HG02840 (cell line): ENCODE results near the gene TMEM161A.

Experiments used
- ATAC-seq: cut with Tn5 transposase; IDR thresholded peaks from one replicate; pipeline ENCODE4 v1.9.1; 2021; ENCODE audit warnings: mild to moderate bottlenecking, moderate library complexity, moderate number of reproducible peaks; ENCODE audit not compliant: unreplicated experiment, low FRiP score

Gene TMEM161A

DNA sequence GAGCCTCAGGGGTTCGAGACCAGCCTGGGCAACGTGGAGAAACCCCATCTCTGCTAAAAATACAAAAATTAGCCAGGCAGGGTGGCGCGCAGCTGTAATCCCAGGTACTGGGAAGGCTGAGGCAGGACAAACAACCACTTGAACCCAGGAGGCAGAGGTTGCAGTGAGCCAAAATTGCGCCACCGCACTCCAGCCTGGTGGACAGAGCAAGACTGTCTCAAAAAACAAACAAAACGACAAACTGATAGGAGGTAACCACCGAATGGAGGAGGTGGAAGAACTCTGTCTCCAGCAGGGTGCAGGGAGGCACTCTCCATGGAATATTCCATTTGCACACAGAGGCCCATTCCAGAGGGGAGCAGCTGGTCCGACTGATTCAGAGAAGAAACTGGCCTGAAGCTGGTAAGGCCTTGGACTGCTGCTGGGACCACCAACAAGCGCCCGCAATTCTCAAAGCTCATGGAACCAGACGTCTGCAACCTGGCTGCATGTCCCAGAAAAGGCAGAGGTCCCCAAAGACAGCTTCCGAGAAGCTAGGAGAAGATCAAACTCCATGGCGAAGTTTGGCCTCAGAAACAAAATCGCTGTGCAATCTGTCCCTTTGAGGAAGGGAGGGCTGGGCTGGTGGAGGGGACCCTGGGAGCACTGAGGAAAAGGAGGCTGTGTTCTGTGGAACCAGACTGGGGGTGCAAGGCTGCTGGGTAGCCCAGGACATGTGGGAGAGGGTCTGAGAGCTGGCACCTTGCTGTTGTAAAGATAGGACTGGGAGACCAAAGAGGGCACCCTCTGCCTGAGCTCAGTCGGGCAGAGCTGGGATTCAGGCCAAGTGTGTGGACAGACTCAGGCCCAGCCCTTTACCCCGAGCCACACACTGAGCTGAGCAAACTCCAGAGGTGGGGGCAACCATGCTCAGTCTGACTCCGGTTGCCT lies 39.3 kb downstream of the TMEM161A start:
- ATAC-seq = no peak

- no peak for ATAC-seq
Measured at GRCh38 chr19:19098084-19098702, 40.1 kb downstream of the TMEM161A start.

DNA sequence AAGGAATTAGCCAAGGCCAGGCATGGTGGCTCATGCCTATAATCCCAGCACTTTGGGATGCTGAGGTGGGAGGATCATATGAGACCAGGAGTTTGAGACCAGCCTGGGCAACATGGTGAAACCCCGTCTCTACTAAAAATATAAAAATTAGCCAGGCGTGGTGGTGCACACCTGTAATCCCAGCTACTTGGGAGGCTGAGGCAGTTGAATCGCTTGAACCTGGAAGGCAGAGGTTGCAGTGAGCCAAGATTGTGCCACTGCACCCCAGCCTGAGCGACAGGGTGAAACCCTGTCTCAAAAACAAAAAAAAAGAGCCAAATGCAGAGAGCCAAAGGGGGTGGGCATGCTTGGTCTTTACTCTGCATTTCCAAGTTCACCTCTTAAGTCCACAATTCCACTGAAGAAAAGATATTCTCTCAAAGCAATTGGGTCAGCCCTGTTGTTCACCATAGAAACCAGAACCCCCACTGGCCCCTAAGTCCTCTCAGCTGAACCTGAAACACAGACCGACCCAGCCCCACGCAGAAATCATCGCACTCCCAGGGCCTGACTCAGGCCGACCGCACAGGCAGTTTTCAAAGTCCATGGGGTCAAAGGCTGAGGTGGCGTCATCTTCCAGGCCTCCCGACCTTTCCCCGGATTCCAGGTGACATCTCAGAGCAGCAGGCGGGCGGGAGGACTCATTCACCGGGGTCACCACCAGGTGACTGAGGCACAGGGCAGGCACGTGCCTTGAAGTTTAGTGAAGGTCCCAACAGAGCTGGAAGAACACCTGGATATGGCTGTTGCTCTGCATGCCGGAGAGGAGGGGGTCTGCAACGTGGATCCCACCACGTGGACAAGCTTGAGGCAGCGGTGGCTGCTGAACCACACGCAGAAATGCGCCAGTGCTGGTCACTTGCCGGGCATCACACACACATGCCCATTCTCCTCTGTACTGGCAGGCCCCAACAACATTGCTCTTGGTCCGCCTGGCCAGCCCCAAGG lies 41.3 kb downstream of the TMEM161A start:
- no peak for ATAC-seq

DNA sequence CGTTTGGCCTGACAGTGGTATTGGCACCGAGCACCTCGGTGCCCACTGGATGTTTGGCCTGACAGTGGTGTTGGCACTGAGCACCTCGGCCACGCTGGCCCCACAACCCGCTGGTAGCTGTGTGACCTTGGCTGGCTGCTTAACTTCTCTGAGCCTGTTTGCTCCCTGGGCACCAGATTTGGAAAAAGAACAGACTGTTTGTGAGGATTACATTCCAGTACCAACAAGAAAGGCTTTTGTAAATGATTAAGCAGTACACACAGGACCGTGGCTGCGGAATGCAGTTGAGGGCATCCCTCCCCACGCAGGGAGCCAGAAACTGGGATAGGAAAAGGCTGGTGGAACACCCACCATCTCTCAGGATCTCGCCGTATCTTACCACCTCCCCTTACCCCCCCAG lies 42.6 kb downstream of the TMEM161A start:
- no peak for ATAC-seq

DNA sequence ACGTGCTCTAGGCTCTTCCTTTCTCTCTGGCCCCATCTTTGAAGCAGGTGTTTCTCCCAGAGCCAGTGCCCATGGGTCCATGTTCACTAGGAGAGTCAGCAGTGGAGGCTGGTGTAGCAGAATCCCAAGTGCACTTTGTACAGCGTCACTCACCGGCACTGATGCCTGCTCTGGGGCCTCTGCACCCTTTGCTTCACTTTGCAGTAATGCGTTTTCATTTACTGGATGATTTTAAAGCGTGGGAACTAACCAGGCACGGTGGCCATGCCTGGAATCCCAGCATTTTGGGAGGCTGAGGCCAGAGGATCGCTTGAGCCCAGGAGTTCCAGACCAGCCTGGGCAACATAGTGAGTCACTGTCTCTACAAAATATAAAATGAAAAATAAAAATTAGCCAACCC lies 43.8 kb downstream of the TMEM161A start:
- ATAC-seq = no peak

- ATAC-seq = no peak
Measured at GRCh38 chr19:19087676-19088075, 50.6 kb downstream of the TMEM161A start.

GRCh38 chr19:19083413-19084178 lies 54.7 kb downstream of the TMEM161A start:
- no peak for ATAC-seq

DNA sequence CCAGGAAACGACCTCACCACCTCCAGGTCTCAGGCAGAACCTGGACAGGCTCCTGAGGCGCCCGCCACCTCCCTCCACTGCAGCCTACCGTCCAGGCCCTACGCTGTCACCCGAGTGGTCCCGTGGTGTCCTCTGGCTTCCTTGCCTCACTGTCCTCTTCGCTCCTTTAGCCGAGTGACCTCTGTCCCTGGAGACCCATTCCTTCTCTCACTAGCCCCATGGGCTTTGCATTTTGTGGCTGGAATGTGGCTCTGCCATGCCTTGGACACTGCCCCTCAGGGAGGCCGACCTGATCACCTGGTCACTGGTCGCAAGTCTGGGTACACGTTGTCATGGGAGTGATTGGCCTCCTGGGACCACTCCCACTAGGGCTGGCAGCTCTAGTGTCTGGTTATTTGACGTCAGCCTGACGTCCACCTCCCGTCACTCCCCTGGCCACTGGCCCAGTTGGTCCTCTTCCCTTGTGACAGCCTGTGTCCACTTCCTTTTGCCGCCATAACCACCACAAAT lies 56.6 kb downstream of the TMEM161A start:
- no peak for ATAC-seq

DNA sequence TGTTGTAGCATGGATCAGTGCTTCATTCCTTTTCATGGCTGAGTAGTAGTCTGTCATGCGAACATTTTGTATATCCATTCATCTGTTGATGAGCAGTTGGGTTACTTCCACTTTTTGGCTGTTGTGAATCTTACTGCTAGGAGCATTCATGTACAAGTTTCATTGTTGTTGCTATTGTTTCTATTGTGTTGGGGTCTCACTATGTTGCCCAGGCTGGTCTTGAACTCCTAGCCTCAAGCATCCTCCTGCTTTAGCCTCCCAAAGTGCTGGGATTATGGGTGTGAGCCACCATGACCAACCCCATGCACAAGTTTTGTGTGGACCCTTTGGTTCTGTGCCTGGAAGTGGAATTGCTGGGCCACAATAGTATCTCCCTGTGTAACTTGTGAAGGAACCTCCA lies 58.7 kb downstream of the TMEM161A start:
- no peak for ATAC-seq

DNA sequence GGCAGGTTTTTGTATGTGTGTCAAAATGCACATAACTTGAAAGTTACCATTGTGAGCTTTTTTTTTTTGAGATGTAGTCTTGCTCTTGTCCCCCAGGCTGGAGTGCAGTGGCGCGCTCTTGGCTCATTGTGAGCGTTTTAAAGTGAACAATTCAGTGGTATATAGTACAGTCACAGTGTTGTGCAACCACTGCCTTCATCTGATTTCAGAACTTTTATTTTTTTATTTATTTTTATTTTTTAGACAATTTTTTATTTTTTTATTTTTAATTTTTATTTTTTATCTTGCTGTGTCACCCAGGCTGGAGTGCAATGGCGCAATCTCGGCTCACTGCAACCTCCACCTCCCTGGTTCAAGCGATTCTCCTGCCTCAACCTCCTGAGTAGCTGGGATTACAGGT lies 59.5 kb downstream of the TMEM161A start:
- ATAC-seq = no peak

- ATAC-seq = no peak
Measured at GRCh38 chr19:19077103-19077502, 61.2 kb downstream of the TMEM161A start.

- no peak for ATAC-seq
Measured at GRCh38 chr19:19076476-19076875, 61.8 kb downstream of the TMEM161A start.

DNA sequence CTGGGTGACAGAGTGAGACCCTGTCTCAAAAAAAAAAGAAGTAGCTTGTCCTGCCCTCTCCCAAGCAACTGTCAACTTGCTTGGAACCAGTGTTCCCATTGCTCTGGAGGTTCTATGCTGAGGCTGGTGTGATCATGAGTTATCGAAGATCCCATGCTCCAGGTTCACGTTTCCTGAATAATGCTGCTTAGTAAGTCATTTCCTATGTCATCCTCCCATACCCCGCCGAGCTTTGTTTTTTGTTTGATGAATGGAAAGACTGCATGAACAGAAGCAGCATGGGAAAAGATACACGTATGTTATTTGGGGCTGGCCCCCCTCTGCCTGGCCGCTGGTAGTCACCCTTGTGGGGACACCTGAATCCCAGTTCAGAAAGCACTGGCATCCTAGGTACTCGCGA lies 63.2 kb downstream of the TMEM161A start:
- no peak for ATAC-seq

- no peak for ATAC-seq
Measured at GRCh38 chr19:19074196-19074882, 63.9 kb downstream of the TMEM161A start.

GRCh38 chr19:19071897-19072296 lies 66.4 kb downstream of the TMEM161A start:
- no peak for ATAC-seq
